Measurements from ENCODE around the gene TM9SF4.

TM9SF4 gene

DNA sequence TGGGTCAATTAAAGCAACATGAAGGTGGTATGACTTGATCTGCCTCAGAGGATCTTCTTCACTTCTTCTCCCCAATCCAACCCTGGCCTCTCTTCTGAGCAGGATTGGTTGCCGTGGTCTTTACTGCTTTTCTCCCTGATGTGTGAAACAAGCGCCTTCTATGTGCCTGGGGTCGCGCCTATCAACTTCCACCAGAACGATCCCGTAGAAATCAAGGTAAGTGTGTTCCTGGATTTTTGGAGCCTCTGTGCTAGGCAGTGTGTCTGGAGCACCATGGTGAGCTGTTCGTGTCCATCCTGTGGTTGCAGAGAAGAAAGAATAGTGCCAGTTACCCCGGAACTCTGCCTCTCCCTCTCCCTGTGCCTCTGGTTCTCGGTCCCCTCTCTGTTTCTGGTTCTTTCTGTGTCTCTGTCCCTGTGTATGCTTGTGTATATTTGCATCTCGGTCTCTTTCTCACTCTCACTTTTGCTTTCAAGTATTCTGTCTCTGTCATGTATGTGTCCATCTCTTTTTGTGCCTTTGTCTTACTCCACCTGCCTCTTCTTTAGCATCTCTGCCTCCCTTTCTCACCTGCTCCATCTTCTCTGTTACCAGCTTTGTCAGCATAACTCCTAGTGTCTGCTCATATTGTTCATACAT lies 23.5 kb downstream of the TM9SF4 start:
- DNase-seq, result no peak

DNA sequence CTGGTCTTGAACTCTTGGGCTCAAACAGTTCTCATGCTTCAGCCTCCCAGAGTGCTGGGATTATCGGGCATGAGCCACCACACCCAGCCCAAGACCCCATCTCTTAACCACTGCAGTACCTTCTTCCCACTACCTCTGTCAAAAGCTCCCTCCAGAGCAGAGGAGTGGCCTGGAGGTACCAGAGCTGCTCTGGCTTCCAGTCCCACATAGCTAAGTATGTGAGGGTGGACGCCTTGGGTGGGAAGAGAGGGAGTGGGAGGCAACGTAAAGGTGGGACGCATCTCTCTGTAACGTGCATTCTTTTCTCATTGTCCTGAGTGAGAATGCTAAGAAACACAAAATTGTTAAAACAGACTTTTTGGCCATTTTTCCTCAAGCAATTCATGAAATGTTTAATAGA lies 24.5 kb downstream of the TM9SF4 start:
- DNase-seq, result no peak

- DNase-seq, result no peak
These were observed 26.5 kb downstream of the TM9SF4 start for GRCh38 chr20:32135983-32136515.

GRCh38 chr20:32138921-32139320 lies 29.4 kb downstream of the TM9SF4 start:
- no peak for DNase-seq

- DNase-seq, result no peak
These were observed 30.4 kb downstream of the TM9SF4 start for GRCh38 chr20:32139947-32140346.

DNA sequence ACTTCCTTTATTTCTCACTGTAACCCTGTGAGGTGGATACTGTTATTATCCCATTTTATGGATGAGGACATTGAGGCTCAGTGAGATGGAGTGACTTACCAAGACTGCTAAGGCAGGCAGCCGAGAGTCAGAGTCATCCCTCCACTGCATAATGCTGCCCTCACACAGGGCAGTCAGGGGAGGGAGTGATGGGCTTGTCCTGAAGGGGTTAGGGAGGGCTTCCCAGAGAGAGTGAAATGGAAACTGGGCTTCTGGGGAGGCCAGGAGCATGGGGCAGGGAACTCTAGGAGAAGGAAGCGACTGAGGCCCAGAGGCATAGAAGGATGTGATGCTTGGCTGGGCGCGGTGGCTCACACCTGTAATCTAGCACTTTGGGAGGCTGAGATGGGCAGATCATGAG lies 31.1 kb downstream of the TM9SF4 start:
- no peak for DNase-seq

DNA sequence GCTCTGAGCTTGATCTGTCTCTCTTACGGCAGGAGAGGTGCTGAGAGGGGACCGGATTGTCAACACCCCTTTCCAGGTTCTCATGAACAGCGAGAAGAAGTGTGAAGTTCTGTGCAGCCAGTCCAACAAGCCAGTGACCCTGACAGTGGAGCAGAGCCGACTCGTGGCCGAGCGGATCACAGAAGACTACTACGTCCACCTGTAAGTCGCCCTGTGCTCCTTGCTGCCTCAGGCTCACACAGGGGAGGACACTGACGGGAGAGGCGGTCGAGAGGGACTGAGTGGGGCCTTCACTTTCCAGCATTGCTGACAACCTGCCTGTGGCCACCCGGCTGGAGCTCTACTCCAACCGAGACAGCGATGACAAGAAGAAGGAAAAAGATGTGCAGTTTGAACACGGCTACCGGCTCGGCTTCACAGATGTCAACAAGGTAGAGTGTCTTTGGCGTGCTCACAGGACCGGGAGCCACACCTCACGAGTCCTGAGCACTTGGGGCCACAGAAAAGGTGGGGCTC lies 32.0 kb downstream of the TM9SF4 start:
- no peak for DNase-seq

GRCh38 chr20:32142088-32142487 lies 32.6 kb downstream of the TM9SF4 start:
- DNase-seq, result no peak

DNA sequence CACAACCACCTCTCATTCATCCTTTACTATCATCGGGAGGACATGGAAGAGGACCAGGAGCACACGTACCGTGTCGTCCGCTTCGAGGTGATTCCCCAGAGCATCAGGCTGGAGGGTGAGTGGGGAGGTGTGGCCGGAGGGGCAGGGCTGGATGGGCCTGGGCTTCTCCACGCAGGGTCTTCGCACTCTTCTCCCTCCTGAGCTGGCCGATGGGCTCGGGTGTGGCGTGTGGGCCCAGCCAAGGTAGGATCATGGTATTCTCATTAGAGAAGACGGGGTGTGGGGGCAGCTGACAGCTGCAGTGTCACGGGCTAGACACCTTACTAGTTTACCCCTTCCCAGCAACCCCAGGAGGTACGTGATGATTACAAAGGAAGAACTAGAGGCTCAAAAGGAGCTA lies 33.5 kb downstream of the TM9SF4 start:
- DNase-seq, result no peak

- DNase-seq, result no peak
These were observed 35.6 kb downstream of the TM9SF4 start for GRCh38 chr20:32144898-32145662.

GRCh38 chr20:32149566-32150170 lies 40.2 kb downstream of the TM9SF4 start:
- DNase-seq, result no peak

GRCh38 chr20:32150291-32150848 lies 40.9 kb downstream of the TM9SF4 start:
- no peak for DNase-seq

- no peak for DNase-seq
These were observed 43.1 kb downstream of the TM9SF4 start for GRCh38 chr20:32152421-32153155.

DNA sequence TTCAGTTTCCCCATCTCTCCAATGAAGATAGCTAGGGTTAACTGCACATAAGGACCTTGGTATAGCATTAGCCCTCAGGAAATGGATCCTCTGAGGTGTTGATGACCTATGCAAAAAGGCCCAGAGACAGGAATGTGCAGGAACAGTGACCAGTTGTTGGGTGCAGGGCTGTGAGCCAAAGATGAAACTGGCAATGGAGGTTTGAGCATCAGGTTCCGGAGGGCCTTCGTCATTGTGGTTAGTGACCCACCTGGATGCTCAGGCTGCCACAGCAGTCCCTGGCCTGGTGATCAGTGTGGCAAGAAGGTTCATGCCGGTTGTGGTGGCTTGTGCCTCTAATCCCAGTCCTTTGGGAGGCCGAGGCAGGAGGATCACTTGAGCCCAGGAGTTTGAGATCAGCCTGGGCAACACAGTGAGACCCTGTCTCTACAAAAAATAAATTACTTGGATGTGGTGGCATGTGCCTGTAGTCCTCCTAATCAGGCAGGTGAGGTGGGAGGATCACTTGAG lies 43.7 kb downstream of the TM9SF4 start:
- DNase-seq, result no peak

GRCh38 chr20:32153771-32154170 lies 44.3 kb downstream of the TM9SF4 start:
- DNase-seq, result no peak

DNA sequence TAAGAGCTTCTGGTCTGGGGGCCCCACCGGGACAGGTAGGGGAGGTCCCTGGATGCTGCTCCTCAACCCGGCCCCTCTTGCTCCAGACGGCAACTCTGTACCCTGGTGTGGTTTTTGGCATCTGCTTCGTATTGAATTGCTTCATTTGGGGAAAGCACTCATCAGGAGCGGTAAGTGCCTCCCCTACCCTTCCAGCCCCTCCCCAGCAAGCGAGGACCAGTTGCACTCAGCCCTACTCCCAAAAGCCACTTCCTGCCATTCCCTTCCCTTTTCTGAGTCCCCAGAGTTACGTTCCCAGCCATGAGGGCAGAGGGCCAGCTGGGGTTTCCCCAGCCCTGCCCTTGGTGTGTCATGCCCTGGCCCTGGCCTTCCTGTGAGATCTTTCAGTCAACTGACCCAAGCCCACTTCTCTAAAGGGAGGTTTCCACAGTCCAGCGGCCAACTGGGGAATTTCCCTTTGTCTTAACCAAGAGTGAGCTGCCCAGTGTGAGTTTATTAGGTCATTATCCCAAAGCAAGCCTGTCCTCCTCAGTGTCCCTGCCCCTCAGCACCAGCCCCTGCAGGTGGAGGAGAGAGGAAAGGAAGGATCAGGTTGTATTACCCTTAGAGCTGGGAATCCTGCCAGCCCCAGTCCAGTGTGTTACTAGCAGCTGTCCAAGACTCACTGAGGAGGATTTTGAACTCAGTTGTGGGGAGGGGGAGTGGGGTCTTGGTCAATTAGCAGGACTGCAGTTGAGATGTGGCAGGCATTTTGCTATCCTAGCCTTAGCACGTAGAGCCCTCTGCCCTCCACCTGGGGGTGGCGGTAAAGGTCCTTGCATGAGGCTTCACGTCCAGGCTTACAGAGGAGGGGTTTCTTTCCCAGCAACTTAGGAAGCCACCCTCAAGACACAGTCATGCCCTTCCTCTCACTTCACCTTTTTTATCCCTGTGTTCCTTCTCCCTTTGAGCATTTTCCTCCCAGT lies 45.8 kb downstream of the TM9SF4 start:
- DNase-seq, result peak; percentile 72

DNA sequence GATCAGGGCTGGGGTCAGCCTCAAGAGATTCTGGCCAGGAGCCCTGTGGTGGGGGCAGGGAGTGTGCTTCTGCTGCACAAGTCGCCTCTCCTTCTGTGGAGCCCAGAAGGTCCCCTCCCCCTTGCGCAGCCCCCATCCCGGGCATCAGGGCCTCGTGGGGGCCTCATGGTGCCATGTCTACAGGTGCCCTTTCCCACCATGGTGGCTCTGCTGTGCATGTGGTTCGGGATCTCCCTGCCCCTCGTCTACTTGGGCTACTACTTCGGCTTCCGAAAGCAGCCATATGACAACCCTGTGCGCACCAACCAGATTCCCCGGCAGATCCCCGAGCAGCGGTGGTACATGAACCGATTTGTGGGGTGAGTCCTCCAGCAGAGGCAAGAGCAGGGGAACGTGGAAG lies 48.1 kb downstream of the TM9SF4 start:
- DNase-seq, result no peak

DNA sequence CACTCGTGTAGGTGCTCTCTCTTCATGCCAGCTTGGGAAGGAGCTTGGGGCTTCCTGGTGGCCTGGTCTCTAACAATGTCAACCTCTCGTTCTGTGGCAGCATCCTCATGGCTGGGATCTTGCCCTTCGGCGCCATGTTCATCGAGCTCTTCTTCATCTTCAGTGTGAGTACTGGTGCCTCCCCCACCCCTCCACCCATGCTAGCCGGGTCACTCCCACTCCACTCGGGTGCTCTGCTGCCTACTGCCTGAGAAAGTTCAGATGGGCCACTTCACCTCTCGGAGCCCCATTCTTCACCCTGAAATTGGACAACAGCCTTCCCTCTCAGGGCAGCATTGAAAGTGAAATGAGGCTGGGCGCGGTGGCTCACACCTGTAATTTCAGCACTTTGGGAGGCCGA lies 48.8 kb downstream of the TM9SF4 start:
- no peak for DNase-seq

DNA sequence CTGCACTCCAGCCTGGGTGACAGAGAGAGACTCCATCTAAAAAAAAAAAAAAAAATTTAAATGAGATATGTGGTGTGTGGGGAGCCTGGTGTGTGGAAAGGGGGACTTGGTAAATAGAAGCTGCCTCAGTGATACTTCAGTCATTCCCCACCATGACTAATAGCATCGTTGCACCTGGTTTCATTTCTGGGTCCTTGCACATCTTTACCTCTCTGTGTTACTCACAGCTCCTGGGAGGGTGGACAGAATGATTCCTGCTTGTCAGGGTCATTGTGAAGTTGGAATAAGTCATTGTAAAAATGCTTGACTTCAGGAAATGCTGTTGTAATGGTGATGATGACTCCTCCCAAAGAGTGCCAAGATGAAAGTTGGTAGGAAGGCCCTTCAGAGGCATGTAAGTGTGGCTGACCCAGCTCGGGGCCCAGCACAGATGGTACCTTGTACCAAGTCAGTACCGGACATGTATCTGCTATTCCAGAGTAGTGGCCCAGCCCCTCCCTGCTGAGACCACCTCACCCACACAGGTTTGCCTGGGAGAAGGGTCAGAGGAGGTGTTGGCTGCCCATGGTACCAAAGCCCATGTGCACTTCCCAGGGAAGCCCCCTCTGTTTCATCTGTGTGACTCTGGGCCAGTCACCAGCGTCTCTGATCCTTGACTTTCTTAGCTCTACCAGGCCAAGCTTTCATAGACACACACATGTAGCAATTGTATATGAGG lies 49.6 kb downstream of the TM9SF4 start:
- no peak for DNase-seq

DNA sequence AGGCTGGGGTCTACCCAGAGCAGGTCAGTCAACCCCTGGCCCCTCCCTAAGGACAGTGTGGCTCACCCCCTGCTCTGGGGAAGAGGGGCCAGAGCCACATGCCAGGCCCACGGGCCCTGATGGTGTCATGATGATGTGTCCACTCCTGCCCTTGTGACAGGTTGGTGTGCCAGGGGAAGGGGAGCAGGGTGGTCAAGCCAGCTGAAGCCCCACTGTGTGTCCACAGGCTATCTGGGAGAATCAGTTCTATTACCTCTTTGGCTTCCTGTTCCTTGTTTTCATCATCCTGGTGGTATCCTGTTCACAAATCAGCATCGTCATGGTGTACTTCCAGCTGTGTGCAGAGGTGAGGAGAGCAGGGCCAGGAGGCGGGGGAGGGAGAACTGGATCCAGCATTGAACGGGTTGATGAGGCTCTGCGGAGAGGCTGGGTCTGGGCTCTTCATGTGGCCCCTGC lies 50.3 kb downstream of the TM9SF4 start:
- DNase-seq, result no peak
